BJ (cell line): ENCODE data around the gene LATS1. TPM values are rescaled to one million over a fixed set of nuclear protein-coding genes. Genes with fewer than 3 reads are reported as not detected.
"Not testable (repeated sequence)": the region's sequence is repeated elsewhere in the genome, so short reads cannot be mapped to it uniquely, and the experiment has no call there.

Experiments used
- CTCF ChIA-PET: fragments of 350-600 bp; formaldehyde crosslinking; extraction: SDS; loops from one replicate; lab custom pipeline; 2021; ENCODE audit warnings: antibody characterized with exemption, inconsistent platforms; lab: Yijun Ruan, JAX
- POLR2A ChIA-PET: fragments of 300-600 bp; sonication (Branson Sonifier 250); formaldehyde crosslinking; extraction: SDS; loops from one replicate; lab custom pipeline; 2021; ENCODE audit warnings: antibody characterized with exemption; lab: Charles Lee
- DNase-seq: peaks from one replicate; pipeline ENCODE4 v3.0.0-alpha.2; 2011; ENCODE audit warnings: low read depth
- H3K27me3 ChIP-seq: 2 replicates; pipeline ENCODE4 v1.6.0; 2011; ENCODE audit warnings: low read length; ENCODE audit not compliant: control insufficient read depth, insufficient read depth
- H3K36me3 ChIP-seq: 2 replicates; pipeline ENCODE4 v1.5.1; 2011; ENCODE audit warnings: low read length; ENCODE audit not compliant: control insufficient read depth, insufficient read depth
- H3K4me3 ChIP-seq: 2 replicates; pipeline ENCODE4 v1.5.1; 2011; ENCODE audit warnings: low read depth, mild to moderate bottlenecking, control low read depth, low read length
- polyA plus RNA-seq: library from polyadenylated mRNA; depleted of rRNA; stranded (reverse); fragments of >200 nt; gene quantifications from 2 replicates; pipeline ENCODE4 v1.2.3, GENCODE V29; 2011
- TF ChIP-seq, protein P1 (sequence below): IDR thresholded peaks from 2 replicates; pipeline ENCODE4 v1.5.1; 2011; ENCODE audit warnings: low read depth, mild to moderate bottlenecking, control low read depth, inconsistent platforms, low read length, moderate library complexity; ENCODE audit not compliant: insufficient read depth

The LATS1 gene
- polyA plus RNA-seq, 1 experiment = 12.4 TPM

DNA sequence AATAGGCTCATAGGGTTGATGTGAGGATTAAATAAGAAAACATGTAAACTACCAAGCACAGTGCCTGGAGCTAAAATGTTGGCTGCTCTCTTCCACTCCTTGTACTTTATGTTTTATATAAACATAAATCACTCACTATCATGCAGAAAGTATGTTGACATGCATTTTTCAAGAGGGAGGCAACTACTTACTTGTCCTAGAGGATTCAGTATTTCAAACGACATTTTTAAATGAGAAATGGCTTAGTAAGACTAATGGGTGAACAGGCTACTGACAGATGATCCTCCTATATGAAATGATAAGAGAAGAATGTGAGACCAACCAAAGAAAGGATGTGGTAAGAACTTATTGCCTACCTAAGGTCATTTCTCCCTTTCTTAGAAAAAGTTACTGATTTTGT is 21.0 kb downstream of the LATS1 start:
- CTCF ChIA-PET = interaction anchor here (0.8 kb wide), 1 partner anchor 10 kb away, joined by 3 read pairs; no protein-coding TSS in a partner anchor
- Histone ChIP-seq H3K4me3 (no peak overlapping the region), H3K27me3 (no peaks in the 10 kb centered on the region), H3K36me3 (peaks cover 1% of the 10 kb centered on the region; the same call in 1 of the 2 replicates)
- POLR2A ChIA-PET = no interaction called here
- TF ChIP-seq, protein P1, sequence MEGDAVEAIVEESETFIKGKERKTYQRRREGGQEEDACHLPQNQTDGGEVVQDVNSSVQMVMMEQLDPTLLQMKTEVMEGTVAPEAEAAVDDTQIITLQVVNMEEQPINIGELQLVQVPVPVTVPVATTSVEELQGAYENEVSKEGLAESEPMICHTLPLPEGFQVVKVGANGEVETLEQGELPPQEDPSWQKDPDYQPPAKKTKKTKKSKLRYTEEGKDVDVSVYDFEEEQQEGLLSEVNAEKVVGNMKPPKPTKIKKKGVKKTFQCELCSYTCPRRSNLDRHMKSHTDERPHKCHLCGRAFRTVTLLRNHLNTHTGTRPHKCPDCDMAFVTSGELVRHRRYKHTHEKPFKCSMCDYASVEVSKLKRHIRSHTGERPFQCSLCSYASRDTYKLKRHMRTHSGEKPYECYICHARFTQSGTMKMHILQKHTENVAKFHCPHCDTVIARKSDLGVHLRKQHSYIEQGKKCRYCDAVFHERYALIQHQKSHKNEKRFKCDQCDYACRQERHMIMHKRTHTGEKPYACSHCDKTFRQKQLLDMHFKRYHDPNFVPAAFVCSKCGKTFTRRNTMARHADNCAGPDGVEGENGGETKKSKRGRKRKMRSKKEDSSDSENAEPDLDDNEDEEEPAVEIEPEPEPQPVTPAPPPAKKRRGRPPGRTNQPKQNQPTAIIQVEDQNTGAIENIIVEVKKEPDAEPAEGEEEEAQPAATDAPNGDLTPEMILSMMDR = no peak
- DNase-seq = no peak

DNA sequence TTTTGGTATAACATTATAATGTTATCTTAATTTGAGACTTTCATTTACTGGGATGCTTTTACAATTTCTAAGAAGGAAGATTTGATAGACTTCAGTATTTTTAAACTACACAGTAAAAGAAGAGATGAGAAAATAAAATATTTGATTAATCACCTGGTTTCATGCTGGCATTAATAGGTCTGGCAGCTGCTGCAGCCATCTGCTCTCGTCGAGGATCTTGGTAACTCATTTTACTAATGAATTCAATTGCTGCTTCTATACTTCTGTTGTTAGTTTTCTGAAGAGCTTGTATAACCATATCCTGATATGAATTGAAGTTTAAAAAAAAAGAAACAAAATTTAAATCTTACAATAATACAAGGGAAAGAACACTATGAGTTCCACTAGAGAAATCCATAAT is 23.0 kb downstream of the LATS1 start:
- POLR2A ChIA-PET = no interaction called here

DNA sequence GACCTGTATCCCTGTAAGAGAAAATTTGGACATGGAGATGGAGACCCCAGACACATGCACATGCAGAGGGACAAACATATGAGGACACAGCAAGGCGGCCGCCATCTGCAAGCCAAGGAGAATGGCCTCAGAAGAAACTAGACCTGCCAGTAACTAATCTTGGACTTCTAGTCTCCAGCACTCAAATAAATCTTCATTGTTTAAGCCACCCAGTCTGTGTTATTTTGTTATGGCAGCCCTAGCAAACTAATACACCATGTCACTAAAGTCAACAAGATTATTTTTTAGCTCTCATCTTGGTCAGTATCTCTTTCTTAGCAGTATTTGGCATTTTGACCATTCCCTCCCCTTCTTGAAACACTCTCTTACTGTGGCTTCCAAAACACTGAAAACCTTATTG is 26.7 kb downstream of the LATS1 start:
- DNase-seq = no peak
- Histone ChIP-seq H3K27me3 (no peaks in the 10 kb centered on the region), H3K4me3 (no peak overlapping the region), H3K36me3 (peaks cover 3% of the 10 kb centered on the region; the same call in 1 of the 2 replicates)
- TF ChIP-seq, protein P1 = no peak
- ChIA-PET POLR2A (no interaction called here), CTCF (no interaction called here)

More for the DNA sequence above, 23.0 kb downstream of the LATS1 start:
- no peak for DNase-seq
- Histone ChIP-seq H3K36me3 (peaks cover 1% of the 10 kb centered on the region; the same call in 1 of the 2 replicates), H3K4me3 (no peak overlapping the region), H3K27me3 (no peaks in the 10 kb centered on the region)
- CTCF ChIA-PET = interaction anchor here (1.3 kb wide), 1 partner anchor 11 kb away, joined by 3 read pairs; no protein-coding TSS in a partner anchor
- TF ChIP-seq, protein P1 = no peak

DNA sequence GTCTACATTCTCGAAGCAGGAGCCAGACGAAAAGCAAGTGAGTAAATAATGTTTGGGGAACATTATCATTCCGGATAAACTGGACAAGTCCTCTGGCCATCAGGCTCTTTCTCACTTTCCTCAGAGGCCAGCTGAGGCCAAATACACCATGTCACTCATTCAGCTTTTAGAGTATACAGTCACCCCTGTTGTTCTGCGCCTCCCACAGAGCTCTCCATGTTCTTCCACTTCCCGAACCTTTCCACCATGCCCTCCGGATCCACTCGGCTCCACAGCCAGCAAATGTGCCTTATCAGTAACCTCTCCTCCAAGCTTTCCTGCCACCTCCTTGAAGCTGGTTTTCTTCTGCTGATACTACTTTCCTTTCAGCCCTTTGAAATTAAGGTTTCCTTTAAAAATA is 31.7 kb downstream of the LATS1 start:
- Histone ChIP-seq H3K36me3 (peaks cover 4% of the 10 kb centered on the region; the same call in 1 of the 2 replicates), H3K27me3 (no peaks in the 10 kb centered on the region), H3K4me3 (no peak overlapping the region)
- ChIA-PET POLR2A (no interaction called here), CTCF (interaction anchor here (1.0 kb wide), 1 partner anchor 10 kb away, joined by 3 read pairs; no protein-coding TSS in a partner anchor)
- TF ChIP-seq, protein P1 = no peak
- no peak for DNase-seq

DNA sequence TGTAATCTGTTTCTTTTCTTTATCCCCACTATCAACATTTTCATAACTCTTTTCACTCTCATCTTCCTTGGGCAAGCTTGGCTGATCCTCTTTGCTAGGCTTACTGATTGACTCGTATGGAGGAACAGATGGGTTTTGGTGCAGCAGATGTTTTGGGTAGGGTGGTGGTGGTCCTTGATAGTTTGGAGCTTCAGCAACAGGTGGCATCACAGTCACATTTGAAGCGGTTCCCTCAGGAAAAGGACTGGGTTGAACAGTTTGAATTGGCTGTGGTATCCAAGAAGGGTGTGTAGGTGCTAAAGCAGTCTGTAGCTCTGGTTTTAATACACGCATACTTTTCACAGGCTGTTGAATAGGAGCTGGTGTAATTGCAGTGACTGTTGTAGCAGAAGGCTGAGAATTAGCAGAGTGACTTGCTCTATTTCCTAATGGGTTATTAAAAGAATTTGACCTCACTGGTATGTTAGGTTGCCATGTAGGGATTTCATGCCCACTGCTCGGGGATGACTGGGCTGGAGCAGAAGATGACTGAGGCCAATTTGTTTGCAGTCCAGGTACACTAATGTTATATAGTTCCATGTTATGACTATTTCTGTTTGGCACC is 34.5 kb downstream of the LATS1 start:
- POLR2A ChIA-PET = no interaction called here
- peaks cover 4% of the 10 kb centered on the region; the same call in 1 of the 2 replicates for H3K36me3 ChIP-seq
- H3K27me3 ChIP-seq = no peaks in the 10 kb centered on the region
- H3K4me3 ChIP-seq = no peak overlapping the region
- TF ChIP-seq, protein P1 = no peak
- CTCF ChIA-PET = interaction anchor here (0.6 to 1.6 kb wide), 2 partner anchors 11 to 115 kb away, joined by 3 to 4 read pairs; no protein-coding TSS in a partner anchor
- no peak for DNase-seq

DNA sequence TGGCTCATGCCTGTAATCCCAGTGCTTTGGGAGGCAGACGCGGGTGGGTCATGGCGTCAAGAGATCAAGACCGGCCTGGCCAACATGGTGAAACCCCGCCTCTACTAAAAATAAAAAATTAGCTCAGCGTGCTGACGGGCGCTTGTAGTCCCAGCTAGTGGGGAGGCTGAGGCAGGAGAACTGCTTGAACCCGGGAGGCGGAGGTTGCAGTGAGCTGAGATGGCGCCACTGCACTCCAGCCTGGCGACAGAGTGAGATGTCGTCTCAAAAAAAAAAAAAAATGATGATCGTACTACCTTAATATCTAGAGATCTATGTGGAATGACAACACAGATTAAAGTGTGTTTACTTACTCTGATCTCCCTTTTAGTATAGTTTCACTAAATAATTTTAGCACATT is 36.1 kb downstream of the LATS1 start:
- CTCF ChIA-PET, H3K4me3 ChIP-seq, DNase-seq, POLR2A ChIA-PET, H3K27me3 ChIP-seq, H3K36me3 ChIP-seq: not testable (repeated sequence)
